GM12878 (cell line): ENCODE measurements around the gene PFN3.

Experiments used
- BCL3 ChIP-seq: IDR thresholded peaks from 2 replicates; pipeline ENCODE4 v1.6.1; 2011; ENCODE audit warnings: borderline replicate concordance, low read depth, mild to moderate bottlenecking, moderate library complexity, low read length; ENCODE audit not compliant: insufficient read depth, poor library complexity, severe bottlenecking
- CEBPB ChIP-seq, 2 experiments: fragments of 150-350 bp in 1 of 2; IDR thresholded peaks; 2 replicates each; pipeline ENCODE4 v1.6.1; 2012 to 2014; ENCODE audit warnings: low read depth in 2 of 2, low read length in 2 of 2, borderline replicate concordance in 1 of 2, inconsistent platforms in 1 of 2
- CTCF ChIP-seq, 3 experiments: IDR thresholded peaks in 2 of 3; conservative IDR thresholded peaks in 1 of 3; 2 replicates each; pipeline ENCODE4 v1.5.1; 2011; ENCODE audit warnings: low read depth in 3 of 3, low read length in 3 of 3, mild to moderate bottlenecking in 3 of 3, control low read depth in 2 of 3, moderate library complexity in 2 of 3, inconsistent platforms in 1 of 3, mixed read lengths in 1 of 3; ENCODE audit not compliant: control insufficient read depth in 2 of 3, insufficient read depth in 1 of 3; ENCODE audit errors: extremely low read depth in 1 of 3
- EGR1 ChIP-seq, 2 experiments: IDR thresholded peaks; 1 replicate in 1 of 2; 2 replicates in 1 of 2; pipeline ENCODE4 v1.6.1; 2011 to 2012; ENCODE audit warnings: low read depth in 2 of 2, low read length in 2 of 2, borderline replicate concordance in 1 of 2, mild to moderate bottlenecking in 1 of 2, moderate library complexity in 1 of 2
- JUNB ChIP-seq: IDR thresholded peaks from 2 replicates; pipeline ENCODE4 v1.6.1; 2016; ENCODE audit warnings: antibody characterized with exemption, mild to moderate bottlenecking
- MAX ChIP-seq: IDR thresholded peaks from 2 replicates; pipeline ENCODE4 v1.6.1; 2012; ENCODE audit warnings: low read depth, low read length, improper control_type of control experiment
- PAX5 ChIP-seq: IDR thresholded peaks from 2 replicates; pipeline ENCODE4 v1.6.1; 2011; ENCODE audit warnings: low read depth, low read length, borderline replicate concordance
- POLR2A ChIP-seq: IDR thresholded peaks from 2 replicates; pipeline ENCODE4 v1.6.1; 2011; ENCODE audit warnings: low read depth, mild to moderate bottlenecking, low read length
- RAD21 ChIP-seq: IDR thresholded peaks from 2 replicates; pipeline ENCODE4 v1.6.1; 2011; ENCODE audit warnings: mild to moderate bottlenecking, low read depth, low read length, moderate library complexity; ENCODE audit not compliant: insufficient read depth
- SP1 ChIP-seq: IDR thresholded peaks from one replicate; pipeline ENCODE4 v1.6.1; 2011; ENCODE audit warnings: low read depth, low read length
- SUPT20H ChIP-seq: IDR thresholded peaks from 2 replicates; pipeline ENCODE4 v1.6.1; 2011; ENCODE audit warnings: low read depth, mild to moderate bottlenecking, low read length, moderate library complexity, borderline replicate concordance; ENCODE audit not compliant: control insufficient read depth
- SUZ12 ChIP-seq: fragments of 200-600 bp; sonication (generic); IDR thresholded peaks from one replicate; pipeline ENCODE4 v1.6.1; 2018; ENCODE audit warnings: antibody characterized with exemption, mild to moderate bottlenecking; ENCODE audit not compliant: unreplicated experiment

GRCh38 chr5:177432839-177433657 is 32.6 kb upstream of the PFN3 start:
- TF ChIP-seq PAX5 = no peak
- TF ChIP-seq MAX = no peak
- TF ChIP-seq CTCF (IDR thresholded peaks at IDR 0.05 in 2 of 3, conservative IDR thresholded peaks at IDR 0.05 in 1 of 3; ENCODE audit: control insufficient read depth in 2 of 3, extremely low read depth in 1 of 3, insufficient read depth in 1 of 3, low read depth in 3 of 3, low read length in 3 of 3) = no peak
- no peak for TF ChIP-seq EGR1 (IDR thresholded peaks at IDR 0.05; ENCODE audit: borderline replicate concordance in 1 of 2, low read depth in 2 of 2, low read length in 2 of 2)
- no peak for TF ChIP-seq SP1
- TF ChIP-seq SUPT20H = no peak
- no peak for TF ChIP-seq JUNB
- no peak for TF ChIP-seq POLR2A
- no peak for TF ChIP-seq CEBPB (IDR thresholded peaks at IDR 0.05; ENCODE audit: borderline replicate concordance in 1 of 2, low read depth in 2 of 2, low read length in 2 of 2)
- TF ChIP-seq SUZ12 = no peak
- TF ChIP-seq RAD21 = no peak
- TF ChIP-seq BCL3 = no peak
